Suprapubic skin (tissue), 3 donors: ENCODE data around the gene EPHB1.

Source experiments
- EP300 ChIP-seq: sonication (generic); formaldehyde crosslinking; IDR thresholded peaks from one replicate; pipeline ENCODE4 v1.6.1; 2017; ENCODE audit warnings: antibody characterized with exemption
- TF ChIP-seq, protein P1 (sequence below), 2 donors: fragments of 200-600 bp in 1 of 2; fragments of 450-650 bp in 1 of 2; sonication (generic) in 1 of 2; IDR thresholded peaks; one replicate each; pipeline ENCODE4 v1.5.1; 2016 to 2019; ENCODE audit warnings: antibody characterized with exemption in 2 of 2, mild to moderate bottlenecking in 1 of 2, moderate library complexity in 1 of 2

DNA sequence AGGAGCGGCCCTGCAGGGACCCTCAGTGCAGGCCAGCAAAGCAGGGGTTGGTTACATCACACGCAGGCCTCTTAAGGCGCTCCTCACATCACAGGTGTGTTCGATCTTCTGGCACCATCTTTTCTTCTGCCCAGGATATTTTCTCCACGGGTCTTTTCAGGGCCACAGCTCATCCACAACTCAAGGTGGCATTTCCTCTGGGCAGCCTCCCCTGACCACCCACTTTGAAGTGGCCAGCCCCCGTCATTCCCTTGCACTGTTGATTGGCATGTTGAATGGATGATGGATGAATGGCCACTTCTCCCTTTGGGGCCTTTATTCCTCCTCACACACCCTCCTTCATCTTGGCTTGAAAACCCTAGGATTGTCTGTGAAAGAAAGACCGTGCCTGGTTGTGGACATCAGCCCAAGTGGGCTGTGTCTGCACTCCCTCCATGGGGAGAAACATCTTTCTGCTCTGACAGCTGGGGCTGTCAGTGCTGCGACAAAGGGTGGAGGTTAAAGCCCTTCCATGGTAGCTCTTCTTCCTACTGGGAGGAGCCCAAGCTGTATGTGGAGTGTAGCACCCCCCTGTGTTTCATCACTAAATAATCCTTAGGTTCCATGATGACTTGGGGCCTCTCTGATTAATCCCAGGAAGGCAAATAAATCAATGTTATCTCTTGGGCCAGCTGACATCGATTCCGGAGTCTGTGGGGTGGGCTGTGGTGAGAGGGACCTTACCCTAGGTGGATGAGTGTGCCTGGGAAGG lies 102.5 kb downstream of the EPHB1 start:
- TF ChIP-seq, protein P1, sequence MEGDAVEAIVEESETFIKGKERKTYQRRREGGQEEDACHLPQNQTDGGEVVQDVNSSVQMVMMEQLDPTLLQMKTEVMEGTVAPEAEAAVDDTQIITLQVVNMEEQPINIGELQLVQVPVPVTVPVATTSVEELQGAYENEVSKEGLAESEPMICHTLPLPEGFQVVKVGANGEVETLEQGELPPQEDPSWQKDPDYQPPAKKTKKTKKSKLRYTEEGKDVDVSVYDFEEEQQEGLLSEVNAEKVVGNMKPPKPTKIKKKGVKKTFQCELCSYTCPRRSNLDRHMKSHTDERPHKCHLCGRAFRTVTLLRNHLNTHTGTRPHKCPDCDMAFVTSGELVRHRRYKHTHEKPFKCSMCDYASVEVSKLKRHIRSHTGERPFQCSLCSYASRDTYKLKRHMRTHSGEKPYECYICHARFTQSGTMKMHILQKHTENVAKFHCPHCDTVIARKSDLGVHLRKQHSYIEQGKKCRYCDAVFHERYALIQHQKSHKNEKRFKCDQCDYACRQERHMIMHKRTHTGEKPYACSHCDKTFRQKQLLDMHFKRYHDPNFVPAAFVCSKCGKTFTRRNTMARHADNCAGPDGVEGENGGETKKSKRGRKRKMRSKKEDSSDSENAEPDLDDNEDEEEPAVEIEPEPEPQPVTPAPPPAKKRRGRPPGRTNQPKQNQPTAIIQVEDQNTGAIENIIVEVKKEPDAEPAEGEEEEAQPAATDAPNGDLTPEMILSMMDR (IDR thresholded peaks at IDR 0.05): no peak
- TF ChIP-seq EP300: no peak
